Activated CD4-positive, alpha-beta T cell treated with anti-CD3 and anti-CD28 coated beads, Interleukin-2, Interleukin-6, amounts not matched to agents 100 ng/mL and 50 ng/mL, durations not matched to agents 16 hours and 8 hours (primary cell): ENCODE data around the gene BBX.

Source experiments
- DNase-seq: peaks from one replicate; pipeline ENCODE4 v3.0.0-alpha.2; 2020

BBX gene

GRCh38 chr3:107853821-107854220 lies 331.1 kb downstream of the BBX start:
- DNase-seq: no peak

GRCh38 chr3:107854733-107855132 lies 332.0 kb downstream of the BBX start:
- DNase-seq: no peak

- DNase-seq: peak; percentile 9
These were observed 332.9 kb downstream of the BBX start for GRCh38 chr3:107855710-107856109.

- DNase-seq: no peak
These were observed 335.1 kb downstream of the BBX start for GRCh38 chr3:107857854-107858253.

- no peak for DNase-seq
These were observed 336.1 kb downstream of the BBX start for GRCh38 chr3:107858876-107859275.
